ENCODE measurements around the gene MOB2.

Gene MOB2

GRCh38 chr11:1529286-1529685, 42.7 kb upstream of the MOB2 start:
- no peak overlapping the region for H3K4me3 ChIP-seq (ENCODE audit: insufficient read depth, low read length, poor library complexity, severe bottlenecking)
- no peak overlapping the region for H2AFZ ChIP-seq (ENCODE audit: low read depth, low read length, severe bottlenecking)
- no peaks in the 10 kb centered on the region for H3K9me3 ChIP-seq (ENCODE audit: insufficient read depth, low read length)
- no peak for TF ChIP-seq CTCF (IDR thresholded peaks at IDR 0.05; ENCODE audit: insufficient read depth, low read length, poor library complexity, severe bottlenecking)
- TF ChIP-seq EZH2phosphoT487 (conservative IDR thresholded peaks at IDR 0.05; ENCODE audit: low read length) = no peak
- no peak overlapping the region for H3K27ac ChIP-seq (ENCODE audit: low read depth, low read length)
- H3K9me2 ChIP-seq (replicated peaks; ENCODE audit: insufficient read depth, low read length) = no peaks in the 10 kb centered on the region
- no peaks in the 10 kb centered on the region for H3K36me3 ChIP-seq (ENCODE audit: low read length)
- H3K27me3 ChIP-seq (ENCODE audit: low read length) = no peaks in the 10 kb centered on the region
- peaks cover 3% of the 10 kb centered on the region; the same call in 1 of the 2 replicates for H3F3A ChIP-seq (ENCODE audit: insufficient read depth)
- no peak overlapping the region for H3K4me2 ChIP-seq (ENCODE audit: low read depth, low read length, poor library complexity, severe bottlenecking)
- no peaks in the 10 kb centered on the region for H4K20me1 ChIP-seq (ENCODE audit: low read depth, low read length)
- peaks cover 85% of the 10 kb centered on the region for H3K79me2 ChIP-seq (ENCODE audit: insufficient read depth, low read length)
- no peak overlapping the region for H3K9ac ChIP-seq (ENCODE audit: low read length)

DNA sequence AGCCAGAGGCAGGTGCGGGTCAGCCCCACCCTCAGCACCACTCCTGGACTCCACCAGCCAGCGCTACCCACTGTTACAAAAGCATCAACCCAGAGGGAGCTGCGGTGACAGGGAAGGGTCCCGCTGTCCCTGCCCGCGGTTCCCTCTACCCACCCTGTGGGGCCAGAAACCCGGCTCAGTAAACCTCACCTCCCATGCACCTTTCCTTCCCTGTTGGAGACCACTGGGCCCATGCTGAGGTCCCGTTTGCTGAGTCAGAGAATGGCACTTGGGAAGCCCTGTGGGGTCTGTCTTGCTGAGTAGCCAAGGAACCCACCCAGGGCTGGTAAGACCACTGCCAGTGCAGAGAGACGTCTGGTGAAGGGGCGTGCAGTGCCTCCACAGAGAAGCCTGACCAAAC, 42.1 kb upstream of the MOB2 start:
- H3K27ac ChIP-seq (ENCODE audit: low read depth, low read length) = no peak overlapping the region
- no peaks in the 10 kb centered on the region for H3K9me3 ChIP-seq (ENCODE audit: insufficient read depth, low read length)
- H3K4me3 ChIP-seq (ENCODE audit: insufficient read depth, low read length, poor library complexity, severe bottlenecking) = no peak overlapping the region
- no peaks in the 10 kb centered on the region for H4K20me1 ChIP-seq (ENCODE audit: low read depth, low read length)
- H2AFZ ChIP-seq (ENCODE audit: low read depth, low read length, severe bottlenecking) = no peak overlapping the region
- H3K4me2 ChIP-seq (ENCODE audit: low read depth, low read length, poor library complexity, severe bottlenecking) = no peak overlapping the region
- no peaks in the 10 kb centered on the region for H3K36me3 ChIP-seq (ENCODE audit: low read length)
- H3F3A ChIP-seq (ENCODE audit: insufficient read depth) = peaks cover 8% of the 10 kb centered on the region
- TF ChIP-seq EZH2phosphoT487 (conservative IDR thresholded peaks at IDR 0.05; ENCODE audit: low read length) (no peak), CTCF (IDR thresholded peaks at IDR 0.05; ENCODE audit: insufficient read depth, low read length, poor library complexity, severe bottlenecking) (no peak)
- H3K9me2 ChIP-seq (replicated peaks; ENCODE audit: insufficient read depth, low read length) = no peaks in the 10 kb centered on the region
- H3K9ac ChIP-seq (ENCODE audit: low read length) = no peak overlapping the region
- H3K27me3 ChIP-seq (ENCODE audit: low read length) = no peaks in the 10 kb centered on the region
- peaks cover 85% of the 10 kb centered on the region for H3K79me2 ChIP-seq (ENCODE audit: insufficient read depth, low read length)

DNA sequence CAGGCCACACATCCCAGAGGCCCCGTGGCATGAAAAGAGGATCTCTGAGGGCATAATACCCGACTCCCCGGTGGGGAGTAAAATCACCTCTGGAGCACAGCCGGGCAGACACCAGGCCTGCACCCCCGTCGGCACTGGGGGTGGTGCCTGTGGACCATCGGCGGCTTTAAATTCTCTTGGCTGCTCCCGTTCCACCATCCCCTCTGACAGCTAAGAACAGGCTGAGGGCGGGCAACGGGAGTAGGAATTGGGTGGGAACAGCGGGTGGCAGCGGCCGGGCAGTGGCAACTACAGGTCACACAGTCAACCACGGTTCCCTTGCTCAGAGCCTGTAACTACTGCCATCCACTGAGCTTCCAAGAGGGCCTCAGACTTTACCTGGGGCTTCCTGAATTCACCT, 40.2 kb upstream of the MOB2 start:
- no peaks in the 10 kb centered on the region for H3K36me3 ChIP-seq (ENCODE audit: low read length)
- H3K9me2 ChIP-seq (replicated peaks; ENCODE audit: insufficient read depth, low read length) = no peaks in the 10 kb centered on the region
- peaks cover 27% of the 10 kb centered on the region for H3F3A ChIP-seq (ENCODE audit: insufficient read depth)
- no peak overlapping the region for H3K9ac ChIP-seq (ENCODE audit: low read length)
- no peak overlapping the region for H3K4me3 ChIP-seq (ENCODE audit: insufficient read depth, low read length, poor library complexity, severe bottlenecking)
- H2AFZ ChIP-seq (ENCODE audit: low read depth, low read length, severe bottlenecking) = no peak overlapping the region
- no peaks in the 10 kb centered on the region for H3K27me3 ChIP-seq (ENCODE audit: low read length)
- peaks cover 87% of the 10 kb centered on the region for H3K79me2 ChIP-seq (ENCODE audit: insufficient read depth, low read length)
- H3K9me3 ChIP-seq (ENCODE audit: insufficient read depth, low read length) = no peaks in the 10 kb centered on the region
- H3K4me2 ChIP-seq (ENCODE audit: low read depth, low read length, poor library complexity, severe bottlenecking) = no peak overlapping the region
- TF ChIP-seq EZH2phosphoT487 (conservative IDR thresholded peaks at IDR 0.05; ENCODE audit: low read length) (no peak), CTCF (IDR thresholded peaks at IDR 0.05; ENCODE audit: insufficient read depth, low read length, poor library complexity, severe bottlenecking) (no peak)
- no peaks in the 10 kb centered on the region for H4K20me1 ChIP-seq (ENCODE audit: low read depth, low read length)
- no peak overlapping the region for H3K27ac ChIP-seq (ENCODE audit: low read depth, low read length)
